SK-N-SH (cell line): Measurements from ENCODE around the gene PDIA6. TPM values are rescaled to one million over a fixed set of nuclear protein-coding genes. Genes with fewer than 3 reads are reported as not detected.

ENCODE experiments used
- CTCF ChIA-PET: fragments of 300-600, 350-600 bp; formaldehyde crosslinking; extraction: SDS; loops from one replicate; lab custom pipeline; 2021; lab: Yijun Ruan, JAX
- POLR2A ChIA-PET: fragments of 350-600 bp; sonication (Branson Sonifier 250); formaldehyde crosslinking; extraction: SDS; loops from one replicate; lab custom pipeline; 2020; ENCODE audit warnings: antibody characterized with exemption, inconsistent platforms; lab: Yijun Ruan, JAX
- DNase-seq: peaks from one replicate; pipeline ENCODE4 v3.0.0; 2012
- H2AFZ ChIP-seq: fragments of 200-600 bp; sonication (generic); 2 replicates; pipeline ENCODE4 v1.8.1; 2016; ENCODE audit warnings: antibody characterized with exemption, mild to moderate bottlenecking, low read depth
- H3F3A ChIP-seq: fragments of 200-600 bp; sonication (generic); replicated peaks from 2 replicates; pipeline ENCODE3; 2016; ENCODE audit warnings: antibody characterized with exemption, mild to moderate bottlenecking; ENCODE audit not compliant: insufficient read depth
- H3K27ac ChIP-seq, 2 experiments: fragments of 200-500 bp in 1 of 2; fragments of 200-600 bp in 1 of 2; sonication (Bioruptor generic) in 1 of 2; sonication (generic), shearing (Covaris generic) in 1 of 2; 2 replicates each; pipeline versions ENCODE4 v1.5.1 to v1.6.1; 2014 to 2016; ENCODE audit warnings: low read depth in 2 of 2, inconsistent platforms in 1 of 2, low read length in 1 of 2, mild to moderate bottlenecking in 1 of 2, mixed read lengths in 1 of 2
- H3K27me3 ChIP-seq: fragments of 200-600 bp; sonication (generic), shearing (Covaris generic); 2 replicates; pipeline ENCODE4 v1.6.1; 2016; ENCODE audit warnings: mixed run types; ENCODE audit not compliant: insufficient read depth
- H3K36me3 ChIP-seq, 2 experiments: fragments of 200-500 bp in 1 of 2; fragments of 200-600 bp in 1 of 2; sonication (Bioruptor generic) in 1 of 2; sonication (generic) in 1 of 2; replicated peaks in 1 of 2; 2 replicates each; pipeline versions ENCODE3 to v1.5.1; 2014 to 2016; ENCODE audit warnings: low read length in 1 of 2, mild to moderate bottlenecking in 1 of 2; ENCODE audit not compliant: insufficient read depth in 2 of 2, control insufficient read depth in 1 of 2
- H3K4me1 ChIP-seq, 2 experiments: fragments of 200-500 bp in 1 of 2; fragments of 200-600 bp in 1 of 2; sonication (Bioruptor generic) in 1 of 2; sonication (generic), shearing (Covaris generic) in 1 of 2; 2 replicates each; pipeline versions ENCODE4 v1.5.1 to v1.6.1; 2014 to 2016; ENCODE audit warnings: low read depth in 1 of 2, low read length in 1 of 2, mixed run types in 1 of 2; ENCODE audit not compliant: insufficient read depth in 2 of 2, control insufficient read depth in 1 of 2
- H3K4me2 ChIP-seq: fragments of 200-600 bp; sonication (generic), shearing (Covaris generic); 2 replicates; pipeline ENCODE4 v1.6.1; 2017; ENCODE audit warnings: mixed run types
- H3K4me3 ChIP-seq, 2 experiments: fragments of 200-500 bp in 1 of 2; fragments of 200-600 bp in 1 of 2; sonication (Bioruptor generic) in 1 of 2; sonication (generic), shearing (Covaris generic) in 1 of 2; 2 replicates each; pipeline versions ENCODE4 v1.5.1 to v1.8.1; 2014 to 2016; ENCODE audit warnings: low read depth in 2 of 2, inconsistent platforms in 1 of 2, low read length in 1 of 2, mild to moderate bottlenecking in 1 of 2, mixed read lengths in 1 of 2, moderate library complexity in 1 of 2
- H3K79me2 ChIP-seq: fragments of 200-600 bp; sonication (generic); 2 replicates; pipeline ENCODE4 v1.8.1; 2017; ENCODE audit warnings: mild to moderate bottlenecking; ENCODE audit not compliant: insufficient read depth
- H3K9ac ChIP-seq: fragments of 200-600 bp; sonication (generic); 2 replicates; pipeline ENCODE4 v1.6.1; 2017; ENCODE audit warnings: mixed run types
- H3K9me2 ChIP-seq: fragments of 200-600 bp; sonication (generic); 2 replicates; pipeline ENCODE4 v1.6.1; 2017; ENCODE audit warnings: mixed run types
- H3K9me3 ChIP-seq: fragments of 200-600 bp; sonication (generic); 2 replicates; pipeline ENCODE4 v1.6.1; 2017; ENCODE audit warnings: mixed run types, mild to moderate bottlenecking, moderate library complexity
- H4K20me1 ChIP-seq: fragments of 200-600 bp; sonication (generic); 2 replicates; pipeline ENCODE4 v1.6.1; 2017; ENCODE audit warnings: mild to moderate bottlenecking, mixed run types; ENCODE audit not compliant: insufficient read depth
- EP300 ChIP-seq, 2 experiments: IDR thresholded peaks; 2 replicates each; pipeline versions ENCODE4 v1.4.0 to v1.6.1; 2012; ENCODE audit warnings: borderline replicate concordance in 1 of 2, low read depth in 1 of 2, low read length in 1 of 2
- FOXJ3 ChIP-seq: sonication (generic); formaldehyde crosslinking; IDR thresholded peaks from 2 replicates; pipeline ENCODE4 v1.5.1; 2020; ENCODE audit warnings: mild to moderate bottlenecking, missing genetic modification reagents
- MXI1 ChIP-seq: IDR thresholded peaks from 2 replicates; pipeline ENCODE4 v1.6.1; 2012; ENCODE audit warnings: mild to moderate bottlenecking, low read depth, low read length, improper control_type of control experiment
- NFIC ChIP-seq: IDR thresholded peaks from 2 replicates; pipeline ENCODE4 v1.4.0; 2012; ENCODE audit warnings: borderline replicate concordance
- RXRA ChIP-seq: IDR thresholded peaks from 2 replicates; pipeline ENCODE4 v1.4.0; 2012; ENCODE audit warnings: low read depth, mild to moderate bottlenecking, borderline replicate concordance
- SMC3 ChIP-seq: IDR thresholded peaks from 2 replicates; pipeline ENCODE4 v1.6.1; 2012; ENCODE audit warnings: low read depth, low read length, improper control_type of control experiment
- TAF1 ChIP-seq: IDR thresholded peaks from 2 replicates; pipeline ENCODE4 v1.6.1; 2012; ENCODE audit warnings: low read depth, mild to moderate bottlenecking, low read length, moderate library complexity, borderline replicate concordance
- TCF12 ChIP-seq: IDR thresholded peaks from 2 replicates; pipeline ENCODE4 v1.4.0; 2012
- YY1 ChIP-seq: IDR thresholded peaks from 2 replicates; pipeline ENCODE4 v1.4.0; 2012; ENCODE audit warnings: low read depth, mild to moderate bottlenecking
- WGBS: methylation state at CpG from one replicate; pipeline ENCODE4 v1.1.6; 2017; ENCODE audit warnings: low lambda C conversion rate; 5-methylcytosine and 5-hydroxymethylcytosine counted together
- polyA plus RNA-seq, 3 experiments: library from polyadenylated mRNA; depleted of rRNA; stranded (reverse); fragments of >200 nt; gene quantifications; 2 replicates each; pipeline ENCODE4 v1.2.3, GENCODE V29; 2012
- TF ChIP-seq, protein P1 (sequence below): fragments of 150-350 bp; IDR thresholded peaks from 2 replicates; pipeline ENCODE4 v1.6.1; 2017; ENCODE audit warnings: antibody characterized with exemption, low read length, low read depth, borderline replicate concordance
- TF ChIP-seq, protein P2 (sequence below): IDR thresholded peaks from 2 replicates; pipeline ENCODE4; 2012
- TF ChIP-seq, protein P3 (sequence below): IDR thresholded peaks from 2 replicates; pipeline ENCODE4 v1.4.0; 2012; ENCODE audit warnings: low read depth
- TF ChIP-seq, protein P4 (sequence below): IDR thresholded peaks from 2 replicates; pipeline ENCODE4 v1.4.0; 2012; ENCODE audit warnings: low read depth, borderline replicate concordance

The PDIA6 gene
- polyA plus RNA-seq, 1 of the 3 experiments (the other 2 are of a cell fraction): 325 TPM

DNA sequence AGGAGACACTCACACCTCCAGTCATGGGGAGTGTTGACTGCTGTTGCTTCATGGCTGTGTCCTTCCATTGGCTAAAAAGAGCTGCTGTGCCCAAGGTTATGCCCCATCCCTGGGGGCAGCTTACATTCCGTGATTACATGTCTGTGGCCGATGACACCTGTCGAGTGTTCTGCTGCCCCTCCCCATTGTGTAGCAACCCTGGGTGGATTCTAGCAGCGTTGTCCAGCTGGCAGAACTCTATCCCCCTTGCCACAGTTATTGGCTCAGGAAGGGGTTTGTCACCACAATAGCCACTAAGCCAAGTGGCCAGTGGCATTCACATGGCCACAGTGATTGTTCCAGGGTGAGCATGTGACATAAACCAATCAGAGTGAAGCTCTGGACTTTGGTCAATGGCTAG, 11.6 kb upstream of the PDIA6 start:
- no peak overlapping the region for H3K4me2 ChIP-seq
- H3K27me3 ChIP-seq: peaks cover 60% of the 10 kb centered on the region; the same call in 1 of the 2 replicates
- no peaks in the 10 kb centered on the region for H3F3A ChIP-seq
- H3K9ac ChIP-seq: no peak overlapping the region
- whole genome bisulfite sequencing: 0% methylated on average over 1 of the region's 4 CpGs
- no peaks in the 10 kb centered on the region for H3K36me3 ChIP-seq
- no peaks in the 10 kb centered on the region for H3K9me3 ChIP-seq
- no peak for DNase-seq
- no peak overlapping the region for H3K4me3 ChIP-seq
- CTCF ChIA-PET: interaction anchor here (0.7 to 11.4 kb wide), 7 partner anchors 8 to 309 kb away, joined by 3 to 216 read pairs (median 8); partner anchors contain the start of genes KCNF1 and PDIA6
- H3K4me1 ChIP-seq: peaks cover 0 to 5% of the 10 kb centered on the region in 2 experiments; a peak in 1 of 4 replicates
- no peak overlapping the region for H2AFZ ChIP-seq
- no peak for TF ChIP-seq NFIC
- no peak for TF ChIP-seq SMC3
- TF ChIP-seq FOXJ3 (CRISPR knock-in tag): no peak
- no peak for TF ChIP-seq MXI1
- no peak for TF ChIP-seq RXRA
- no peak for TF ChIP-seq EP300 (IDR thresholded peaks at IDR 0.05; ENCODE audit: borderline replicate concordance in 1 of 2, low read depth in 1 of 2, low read length in 1 of 2)
- TF ChIP-seq, protein P1, sequence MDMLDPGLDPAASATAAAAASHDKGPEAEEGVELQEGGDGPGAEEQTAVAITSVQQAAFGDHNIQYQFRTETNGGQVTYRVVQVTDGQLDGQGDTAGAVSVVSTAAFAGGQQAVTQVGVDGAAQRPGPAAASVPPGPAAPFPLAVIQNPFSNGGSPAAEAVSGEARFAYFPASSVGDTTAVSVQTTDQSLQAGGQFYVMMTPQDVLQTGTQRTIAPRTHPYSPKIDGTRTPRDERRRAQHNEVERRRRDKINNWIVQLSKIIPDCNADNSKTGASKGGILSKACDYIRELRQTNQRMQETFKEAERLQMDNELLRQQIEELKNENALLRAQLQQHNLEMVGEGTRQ: no peak
- TF ChIP-seq TAF1: no peak
- TF ChIP-seq, protein P2, sequence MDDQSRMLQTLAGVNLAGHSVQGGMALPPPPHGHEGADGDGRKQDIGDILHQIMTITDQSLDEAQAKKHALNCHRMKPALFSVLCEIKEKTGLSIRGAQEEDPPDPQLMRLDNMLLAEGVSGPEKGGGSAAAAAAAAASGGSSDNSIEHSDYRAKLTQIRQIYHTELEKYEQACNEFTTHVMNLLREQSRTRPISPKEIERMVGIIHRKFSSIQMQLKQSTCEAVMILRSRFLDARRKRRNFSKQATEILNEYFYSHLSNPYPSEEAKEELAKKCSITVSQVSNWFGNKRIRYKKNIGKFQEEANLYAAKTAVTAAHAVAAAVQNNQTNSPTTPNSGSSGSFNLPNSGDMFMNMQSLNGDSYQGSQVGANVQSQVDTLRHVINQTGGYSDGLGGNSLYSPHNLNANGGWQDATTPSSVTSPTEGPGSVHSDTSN: no peak
- TF ChIP-seq YY1: no peak
- TF ChIP-seq, protein P3, sequence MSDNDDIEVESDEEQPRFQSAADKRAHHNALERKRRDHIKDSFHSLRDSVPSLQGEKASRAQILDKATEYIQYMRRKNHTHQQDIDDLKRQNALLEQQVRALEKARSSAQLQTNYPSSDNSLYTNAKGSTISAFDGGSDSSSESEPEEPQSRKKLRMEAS: no peak
- TF ChIP-seq TCF12: no peak
- TF ChIP-seq, protein P4, sequence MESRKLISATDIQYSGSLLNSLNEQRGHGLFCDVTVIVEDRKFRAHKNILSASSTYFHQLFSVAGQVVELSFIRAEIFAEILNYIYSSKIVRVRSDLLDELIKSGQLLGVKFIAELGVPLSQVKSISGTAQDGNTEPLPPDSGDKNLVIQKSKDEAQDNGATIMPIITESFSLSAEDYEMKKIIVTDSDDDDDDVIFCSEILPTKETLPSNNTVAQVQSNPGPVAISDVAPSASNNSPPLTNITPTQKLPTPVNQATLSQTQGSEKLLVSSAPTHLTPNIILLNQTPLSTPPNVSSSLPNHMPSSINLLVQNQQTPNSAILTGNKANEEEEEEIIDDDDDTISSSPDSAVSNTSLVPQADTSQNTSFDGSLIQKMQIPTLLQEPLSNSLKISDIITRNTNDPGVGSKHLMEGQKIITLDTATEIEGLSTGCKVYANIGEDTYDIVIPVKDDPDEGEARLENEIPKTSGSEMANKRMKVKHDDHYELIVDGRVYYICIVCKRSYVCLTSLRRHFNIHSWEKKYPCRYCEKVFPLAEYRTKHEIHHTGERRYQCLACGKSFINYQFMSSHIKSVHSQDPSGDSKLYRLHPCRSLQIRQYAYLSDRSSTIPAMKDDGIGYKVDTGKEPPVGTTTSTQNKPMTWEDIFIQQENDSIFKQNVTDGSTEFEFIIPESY: no peak
- H4K20me1 ChIP-seq: no peaks in the 10 kb centered on the region
- POLR2A ChIA-PET: no interaction called here
- no peak overlapping the region for H3K27ac ChIP-seq
- no peaks in the 10 kb centered on the region for H3K79me2 ChIP-seq
- H3K9me2 ChIP-seq: no peaks in the 10 kb centered on the region
